HPDE6-E6E7 (cell line): ENCODE data around the gene SLC49A3.
"Not testable (repeated sequence)": the region's sequence is repeated elsewhere in the genome, so short reads cannot be mapped to it uniquely, and the experiment has no call there.

Experiments
- DNase-seq: peaks from one replicate; pipeline ENCODE4 v3.0.0; 2011; ENCODE audit warnings: missing footprints; ENCODE audit errors: extremely low spot score

SLC49A3 gene

GRCh38 chr4:722169-722725 is 33.3 kb upstream of the SLC49A3 start:
- no peak for DNase-seq

- no peak for DNase-seq
Measured at GRCh38 chr4:721261-722168, 32.6 kb upstream of the SLC49A3 start.

GRCh38 chr4:720111-720860 is 31.3 kb upstream of the SLC49A3 start:
- DNase-seq = no peak

- no peak for DNase-seq
Measured at GRCh38 chr4:718460-718859, 29.5 kb upstream of the SLC49A3 start.

- no peak for DNase-seq
Measured at GRCh38 chr4:717601-718320, 28.8 kb upstream of the SLC49A3 start.

- no peak for DNase-seq
Measured at GRCh38 chr4:714087-714486, 25.1 kb upstream of the SLC49A3 start.

- no peak for DNase-seq
Measured at GRCh38 chr4:712916-713632, 24.1 kb upstream of the SLC49A3 start.

- no peak for DNase-seq
Measured at GRCh38 chr4:712093-712492, 23.1 kb upstream of the SLC49A3 start.

GRCh38 chr4:710916-711315 is 22.0 kb upstream of the SLC49A3 start:
- no peak for DNase-seq

GRCh38 chr4:710116-710515 is 21.2 kb upstream of the SLC49A3 start:
- DNase-seq = no peak

GRCh38 chr4:709348-709747 is 20.4 kb upstream of the SLC49A3 start:
- DNase-seq = no peak

- DNase-seq = no peak
Measured at GRCh38 chr4:708631-708933, 19.6 kb upstream of the SLC49A3 start.

- DNase-seq = no peak
Measured at GRCh38 chr4:707929-708630, 19.1 kb upstream of the SLC49A3 start.

- DNase-seq = no peak
Measured at GRCh38 chr4:706834-707598, 18.1 kb upstream of the SLC49A3 start.

- DNase-seq = not testable (repeated sequence)
Measured at GRCh38 chr4:706083-706633, 17.2 kb upstream of the SLC49A3 start.

GRCh38 chr4:705278-706082 is 16.5 kb upstream of the SLC49A3 start, which contains the start of gene PCGF3:
Gene PCGF3 (plus strand): TSS chr4:705832. CDS start chr4:733681, 27,849 bp downstream.
- DNase-seq = peak; percentile 98

- no peak for DNase-seq
Measured at GRCh38 chr4:704971-705277, 16.0 kb upstream of the SLC49A3 start.

GRCh38 chr4:704198-704891 is 15.4 kb upstream of the SLC49A3 start:
- DNase-seq = no peak
